SJCRH30 (cell line): ENCODE results near the gene RRP1B. TPM values are rescaled to one million over a fixed set of nuclear protein-coding genes. Genes with fewer than 3 reads are reported as not detected.
A peak's percentile ranks its signal among the peaks of the same experiment; 100 is the strongest.

Experiments used
- DNase-seq, 2 experiments: peaks; one replicate each; pipeline ENCODE4 v3.0.0-alpha.2; 2015 to 2020
- H3K27ac ChIP-seq: fragments of 250-450 bp; sonication (Bioruptor Pico); 2 replicates; pipeline ENCODE4 v1.5.1; 2020; ENCODE audit warnings: mild to moderate bottlenecking, moderate library complexity
- H3K27me3 ChIP-seq: fragments of 250-450 bp; sonication (Bioruptor Pico); 2 replicates; pipeline ENCODE4 v1.5.1; 2020; ENCODE audit warnings: mild to moderate bottlenecking, moderate library complexity
- H3K36me3 ChIP-seq: fragments of 250-450 bp; sonication (Bioruptor Pico); 2 replicates; pipeline ENCODE4 v1.5.1; 2020; ENCODE audit warnings: mild to moderate bottlenecking, moderate library complexity
- H3K4me1 ChIP-seq: fragments of 250-450 bp; sonication (Bioruptor Pico); 2 replicates; pipeline ENCODE4 v1.5.1; 2020; ENCODE audit warnings: mild to moderate bottlenecking, moderate library complexity
- H3K4me3 ChIP-seq: fragments of 250-450 bp; sonication (Bioruptor Pico); 2 replicates; pipeline ENCODE4 v1.5.1; 2020; ENCODE audit warnings: mild to moderate bottlenecking, moderate library complexity
- H3K9me3 ChIP-seq: fragments of 250-450 bp; sonication (Bioruptor Pico); replicated peaks from 2 replicates; pipeline ENCODE4 v1.5.1; 2020; ENCODE audit warnings: mild to moderate bottlenecking, moderate library complexity
- total RNA-seq: library from RNA; depleted of rRNA; stranded (reverse); fragments of >200 nt; shearing (Covaris generic); gene quantifications from 2 replicates; pipeline ENCODE4 v1.2.3, GENCODE V29; 2014

RRP1B gene
- total RNA-seq, 1 experiment from 2014 or later: 82.8 TPM

DNA sequence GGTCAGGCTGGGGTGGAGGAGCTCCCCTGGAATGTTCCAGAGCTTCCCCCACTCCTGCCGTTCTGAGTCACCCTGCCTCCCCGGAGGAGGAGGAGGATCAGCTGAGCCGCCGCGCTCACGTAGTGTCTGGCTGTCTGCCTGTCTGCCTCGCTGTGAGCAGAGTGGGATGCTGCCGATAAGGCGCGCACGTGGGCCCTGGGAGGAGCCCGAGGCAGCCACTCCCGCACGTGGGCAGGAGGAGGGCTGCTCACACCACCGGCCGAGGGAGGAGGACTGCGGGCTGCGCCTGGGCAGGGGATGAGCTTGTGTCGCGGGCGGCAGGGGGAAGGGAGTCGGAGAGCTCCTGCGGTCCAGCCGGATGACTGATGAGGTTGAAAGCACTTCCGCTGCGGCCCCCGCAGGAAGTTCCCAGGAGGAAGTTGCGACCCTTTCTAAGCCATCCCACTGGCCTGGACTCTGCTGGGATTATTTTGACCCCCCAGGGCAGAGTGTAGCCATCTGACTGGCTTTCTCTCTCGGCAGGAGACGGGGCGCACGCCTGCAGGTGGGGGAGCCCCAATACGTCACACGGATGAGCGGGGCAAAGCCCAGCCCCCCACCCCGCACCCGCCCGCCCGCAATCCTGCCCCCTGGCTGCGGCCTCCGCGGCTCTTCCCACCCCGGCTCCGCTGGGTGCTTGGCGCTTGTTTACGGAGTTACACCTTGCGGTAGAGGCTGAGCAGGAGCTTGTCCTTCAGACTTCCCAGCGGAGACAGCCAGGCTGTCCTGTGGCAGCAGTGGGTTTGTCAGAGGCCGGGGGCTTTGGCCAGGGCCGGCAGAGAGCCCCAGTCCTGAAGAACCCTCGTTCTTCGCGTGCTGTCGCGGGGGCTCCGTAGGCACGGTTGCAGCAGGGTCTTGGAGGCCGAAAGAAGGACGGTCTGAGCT, 69.4 kb downstream of the RRP1B start:
- Histone ChIP-seq H3K4me3 (peak overlapping the region; percentile 59), H3K27me3 (no peaks in the 10 kb centered on the region), H3K9me3 (no peaks in the 10 kb centered on the region), H3K4me1 (peaks cover 15% of the 10 kb centered on the region), H3K36me3 (no peaks in the 10 kb centered on the region), H3K27ac (peak overlapping the region; percentile 51)
- peak; percentile 92 for DNase-seq

DNA sequence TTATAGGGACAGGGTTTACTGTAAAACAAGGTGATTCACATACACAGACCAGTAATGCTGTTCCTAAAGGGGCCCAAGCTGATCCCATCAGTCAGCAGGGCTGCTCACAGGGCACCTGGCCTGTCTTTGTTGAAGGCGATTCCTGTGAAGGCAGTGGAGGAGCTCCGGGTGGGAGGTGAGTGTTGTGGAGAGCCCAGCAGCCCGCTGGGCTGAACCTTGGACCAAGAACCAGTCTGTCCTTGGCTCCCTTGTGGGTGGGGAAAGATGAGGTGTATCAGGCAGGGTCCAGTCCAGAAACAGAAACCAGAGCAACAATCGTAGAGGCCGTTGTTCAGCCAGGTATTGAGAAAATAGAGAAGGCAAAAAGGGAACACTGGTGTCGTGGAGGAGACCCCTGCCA, 72.1 kb downstream of the RRP1B start:
- Histone ChIP-seq H3K36me3 (no peaks in the 10 kb centered on the region), H3K4me1 (peaks cover 22% of the 10 kb centered on the region), H3K27ac (no peak overlapping the region)

GRCh38 chr21:43731891-43732711, 72.7 kb downstream of the RRP1B start:
- DNase-seq: no peak
- no peaks in the 10 kb centered on the region for H3K27me3 ChIP-seq
- no peaks in the 10 kb centered on the region for H3K9me3 ChIP-seq
- H3K4me3 ChIP-seq: no peak overlapping the region
- no peaks in the 10 kb centered on the region for H3K36me3 ChIP-seq
- H3K27ac ChIP-seq: no peak overlapping the region
- H3K4me1 ChIP-seq: peaks cover 22% of the 10 kb centered on the region

More for the DNA sequence above, 72.1 kb downstream of the RRP1B start:
- H3K9me3 ChIP-seq: no peaks in the 10 kb centered on the region
- no peak overlapping the region for H3K4me3 ChIP-seq
- no peaks in the 10 kb centered on the region for H3K27me3 ChIP-seq
- DNase-seq: no peak

DNA sequence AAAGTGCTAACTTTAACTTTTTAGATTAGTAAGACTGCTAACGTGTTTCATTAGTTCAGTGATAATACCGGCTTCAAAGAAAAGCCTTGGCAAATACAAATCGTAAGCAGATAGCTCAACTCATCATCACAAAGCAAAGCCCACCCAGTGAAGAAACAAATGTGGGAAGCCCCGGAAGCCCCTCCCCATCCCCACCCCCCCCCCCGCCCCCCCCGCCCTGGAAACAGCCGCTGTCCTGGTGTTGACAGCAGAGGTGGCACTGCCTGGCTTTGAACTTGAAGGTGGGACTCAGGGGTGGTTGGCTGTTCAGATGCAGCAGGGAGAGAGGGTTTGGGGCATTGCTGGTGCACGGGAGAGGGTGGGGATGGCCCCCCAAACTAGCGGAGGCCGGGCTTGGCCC, 73.7 kb downstream of the RRP1B start:
- no peak overlapping the region for H3K27ac ChIP-seq
- H3K36me3 ChIP-seq: no peaks in the 10 kb centered on the region
- no peaks in the 10 kb centered on the region for H3K27me3 ChIP-seq
- H3K4me1 ChIP-seq: peaks cover 17% of the 10 kb centered on the region
- no peaks in the 10 kb centered on the region for H3K9me3 ChIP-seq
- no peak overlapping the region for H3K4me3 ChIP-seq
- no peak for DNase-seq

DNA sequence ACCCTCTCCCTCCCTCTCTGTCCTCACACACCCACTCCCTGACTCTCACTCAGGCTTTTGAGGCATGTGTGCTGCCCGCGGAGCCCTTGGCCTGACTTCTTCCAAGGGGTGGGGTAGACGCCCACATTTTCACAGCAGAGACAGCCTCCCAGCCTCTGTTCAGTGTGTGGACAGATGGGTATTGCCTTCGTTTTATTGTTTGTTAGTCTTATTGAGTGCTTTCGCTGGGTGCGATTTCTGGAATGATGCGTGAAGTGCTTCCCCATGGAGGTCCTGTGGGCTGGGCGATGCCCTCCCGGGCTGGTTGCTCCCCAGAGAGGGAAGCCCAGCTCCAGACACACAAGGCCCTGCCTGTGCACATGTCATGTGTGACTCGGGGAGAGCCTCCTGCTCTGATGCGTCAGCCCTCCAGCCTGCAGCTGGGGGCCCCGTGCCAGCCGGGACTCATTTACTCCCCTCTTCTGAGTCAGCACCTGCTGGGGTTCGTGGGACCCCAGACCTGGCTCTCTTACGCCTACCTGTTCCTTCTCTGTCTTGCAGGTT, 74.2 kb downstream of the RRP1B start:
- Histone ChIP-seq H3K27me3 (no peaks in the 10 kb centered on the region), H3K4me3 (no peak overlapping the region), H3K4me1 (peaks cover 15% of the 10 kb centered on the region; the same call in 1 of the 2 replicates), H3K36me3 (no peaks in the 10 kb centered on the region), H3K9me3 (no peaks in the 10 kb centered on the region), H3K27ac (no peak overlapping the region)
- no peak for DNase-seq

GRCh38 chr21:43734131-43734927, 75.0 kb downstream of the RRP1B start:
- Histone ChIP-seq H3K4me3 (no peak overlapping the region), H3K36me3 (0 out of 2 replicates have a peak, but pooled peaks cover 2% of the 10 kb centered on the region), H3K27ac (no peak overlapping the region)

DNA sequence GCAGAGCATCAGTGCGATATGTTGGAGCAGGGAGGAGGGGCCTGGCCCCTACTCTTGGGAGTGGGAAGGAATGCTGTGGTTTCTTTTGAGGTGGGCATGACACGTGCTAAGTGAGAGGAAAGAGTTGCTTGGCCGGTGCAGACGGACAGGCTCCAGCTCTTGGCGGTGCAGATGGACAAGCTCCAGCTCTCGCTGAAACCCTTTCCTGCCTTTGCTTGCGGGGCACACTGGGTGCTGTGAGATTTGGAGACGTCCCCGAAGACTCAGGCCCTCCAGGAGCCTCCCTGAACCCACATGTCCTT, 75.5 kb downstream of the RRP1B start:
- Histone ChIP-seq H3K27ac (no peak overlapping the region), H3K27me3 (no peaks in the 10 kb centered on the region), H3K9me3 (no peaks in the 10 kb centered on the region), H3K4me3 (no peak overlapping the region), H3K4me1 (peaks cover 15% of the 10 kb centered on the region; the same call in 1 of the 2 replicates), H3K36me3 (0 out of 2 replicates have a peak, but pooled peaks cover 2% of the 10 kb centered on the region)
- DNase-seq: peak in 1 of 2 experiments; percentile 17

More at GRCh38 chr21:43734131-43734927, 75.0 kb downstream of the RRP1B start:
- no peaks in the 10 kb centered on the region for H3K27me3 ChIP-seq
- peaks cover 15% of the 10 kb centered on the region; the same call in 1 of the 2 replicates for H3K4me1 ChIP-seq
- DNase-seq: no peak
- H3K9me3 ChIP-seq: no peaks in the 10 kb centered on the region

DNA sequence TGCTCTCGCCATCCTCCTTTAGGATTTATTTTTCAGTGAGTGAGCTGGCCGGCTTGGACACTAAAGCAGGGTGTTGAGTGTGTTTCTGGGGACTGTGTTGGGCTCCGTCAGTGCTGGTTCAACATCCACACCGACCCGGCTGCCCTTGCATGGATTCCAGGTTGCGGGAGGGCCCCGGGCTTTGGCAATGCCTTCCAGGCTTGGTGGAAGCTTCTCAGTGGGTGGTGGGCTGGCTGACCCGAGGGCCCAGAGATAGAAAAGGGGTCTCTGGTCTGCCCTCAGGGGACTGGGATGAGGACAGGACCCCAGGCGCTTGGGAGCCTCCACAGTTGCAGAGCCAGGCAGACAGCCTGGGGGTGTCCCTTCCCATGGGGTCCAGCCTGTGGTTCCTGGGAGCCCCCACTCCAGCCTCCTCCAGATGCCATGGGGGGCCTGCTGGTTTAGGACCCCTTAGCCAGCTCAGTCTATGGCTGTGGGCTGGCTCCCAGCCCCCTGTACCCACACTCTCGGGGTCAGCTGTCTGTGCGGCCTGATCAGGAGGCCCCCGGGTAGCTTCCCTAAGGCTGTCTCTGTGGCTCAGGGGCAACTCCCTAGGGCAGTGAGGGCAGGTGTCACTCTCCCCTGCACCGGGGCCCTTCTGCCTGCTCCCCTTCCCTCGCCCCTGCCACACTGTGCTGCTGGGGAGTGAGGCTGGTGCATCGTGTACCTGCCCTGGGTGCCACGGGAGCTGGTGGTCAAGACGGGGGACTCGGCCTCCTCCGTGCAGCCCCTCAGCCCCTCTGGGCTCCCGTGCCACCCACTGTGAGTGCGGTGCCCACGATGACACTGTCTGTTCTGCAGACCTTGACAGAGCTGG, 76.1 kb downstream of the RRP1B start:
- DNase-seq: no peak
- no peak overlapping the region for H3K4me3 ChIP-seq
- 0 out of 2 replicates have a peak, but pooled peaks cover 2% of the 10 kb centered on the region for H3K36me3 ChIP-seq
- no peaks in the 10 kb centered on the region for H3K27me3 ChIP-seq
- H3K4me1 ChIP-seq: peaks cover 15% of the 10 kb centered on the region; the same call in 1 of the 2 replicates
- no peak overlapping the region for H3K27ac ChIP-seq
- no peaks in the 10 kb centered on the region for H3K9me3 ChIP-seq

DNA sequence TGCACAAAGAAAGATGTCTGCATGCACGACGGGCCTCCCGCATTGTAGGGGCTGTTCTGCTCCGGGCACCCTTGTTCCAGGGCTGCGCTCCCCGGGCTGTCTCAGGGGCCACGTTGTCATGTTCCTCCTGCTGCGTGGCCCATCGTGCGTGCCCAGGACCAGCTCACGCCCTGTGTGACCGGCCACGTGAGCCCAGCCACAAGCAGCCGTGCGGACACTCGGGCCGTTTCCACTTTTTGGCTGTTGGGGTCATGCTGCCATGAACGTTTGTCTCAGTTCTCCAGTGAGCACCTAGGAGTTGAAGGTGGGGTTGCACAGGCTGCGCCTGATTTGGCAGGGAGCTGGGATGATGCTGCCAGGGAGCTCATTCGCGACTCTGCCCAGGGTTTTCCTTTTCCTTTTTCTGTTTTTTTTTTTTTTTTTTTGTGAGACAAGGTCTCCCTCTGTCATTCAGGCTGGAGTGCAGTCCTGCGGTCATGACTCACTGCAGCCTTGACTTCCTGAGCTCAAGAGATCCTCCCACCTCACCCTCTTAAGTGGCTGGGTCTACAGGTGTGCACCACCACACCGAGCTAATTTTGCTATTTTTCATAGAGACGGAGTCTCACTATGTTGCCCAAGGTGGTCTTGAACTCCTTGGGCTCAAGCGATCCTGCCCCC, 77.0 kb downstream of the RRP1B start:
- no peak overlapping the region for H3K4me3 ChIP-seq
- H3K9me3 ChIP-seq: no peaks in the 10 kb centered on the region
- DNase-seq: no peak
- H3K27me3 ChIP-seq: no peaks in the 10 kb centered on the region
- peaks cover 15% of the 10 kb centered on the region; the same call in 1 of the 2 replicates for H3K4me1 ChIP-seq
- H3K27ac ChIP-seq: no peak overlapping the region
- H3K36me3 ChIP-seq: 0 out of 2 replicates have a peak, but pooled peaks cover 2% of the 10 kb centered on the region

DNA sequence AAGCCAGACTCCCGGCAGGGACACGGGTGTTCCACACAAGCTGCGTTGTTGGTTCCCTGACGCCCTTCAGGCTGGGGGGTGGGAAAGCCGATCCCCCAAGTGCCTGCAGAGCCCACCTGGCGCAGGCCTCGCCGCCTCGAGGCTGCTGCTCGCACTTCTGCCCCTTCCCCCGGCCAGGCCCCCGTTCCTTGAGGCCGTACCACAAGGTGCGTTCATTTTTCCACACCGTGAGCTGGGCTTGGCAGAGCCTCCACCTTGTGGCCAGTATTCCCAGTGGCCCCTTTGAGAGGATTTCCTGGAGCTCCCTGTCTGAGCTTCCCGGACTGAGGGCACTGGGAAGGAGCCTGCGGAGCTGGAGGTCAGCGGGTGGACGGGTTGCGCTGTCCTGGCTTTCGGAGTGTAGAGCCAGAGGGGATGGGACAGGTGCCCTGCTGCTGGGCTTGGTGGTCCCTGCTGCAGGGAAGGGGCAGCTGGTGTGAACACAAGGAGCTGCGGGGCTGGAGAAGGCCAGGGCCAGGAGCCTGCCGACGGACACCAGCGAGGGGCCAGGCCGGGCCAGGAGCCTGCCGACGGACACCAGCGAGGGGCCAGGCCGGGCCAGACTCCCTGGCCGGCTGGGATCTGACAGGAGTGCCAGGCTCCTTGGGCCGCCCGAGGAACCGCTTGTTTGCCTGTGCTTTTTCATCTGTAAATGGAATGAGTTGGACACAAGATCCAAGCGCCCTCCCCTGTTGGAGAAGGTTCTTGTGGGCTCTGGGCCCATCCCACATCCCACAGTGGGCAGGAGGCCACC, 78.0 kb downstream of the RRP1B start:
- 0 out of 2 replicates have a peak, but pooled peaks cover 2% of the 10 kb centered on the region for H3K36me3 ChIP-seq
- H3K4me1 ChIP-seq: peaks cover 15% of the 10 kb centered on the region; the same call in 1 of the 2 replicates

DNA sequence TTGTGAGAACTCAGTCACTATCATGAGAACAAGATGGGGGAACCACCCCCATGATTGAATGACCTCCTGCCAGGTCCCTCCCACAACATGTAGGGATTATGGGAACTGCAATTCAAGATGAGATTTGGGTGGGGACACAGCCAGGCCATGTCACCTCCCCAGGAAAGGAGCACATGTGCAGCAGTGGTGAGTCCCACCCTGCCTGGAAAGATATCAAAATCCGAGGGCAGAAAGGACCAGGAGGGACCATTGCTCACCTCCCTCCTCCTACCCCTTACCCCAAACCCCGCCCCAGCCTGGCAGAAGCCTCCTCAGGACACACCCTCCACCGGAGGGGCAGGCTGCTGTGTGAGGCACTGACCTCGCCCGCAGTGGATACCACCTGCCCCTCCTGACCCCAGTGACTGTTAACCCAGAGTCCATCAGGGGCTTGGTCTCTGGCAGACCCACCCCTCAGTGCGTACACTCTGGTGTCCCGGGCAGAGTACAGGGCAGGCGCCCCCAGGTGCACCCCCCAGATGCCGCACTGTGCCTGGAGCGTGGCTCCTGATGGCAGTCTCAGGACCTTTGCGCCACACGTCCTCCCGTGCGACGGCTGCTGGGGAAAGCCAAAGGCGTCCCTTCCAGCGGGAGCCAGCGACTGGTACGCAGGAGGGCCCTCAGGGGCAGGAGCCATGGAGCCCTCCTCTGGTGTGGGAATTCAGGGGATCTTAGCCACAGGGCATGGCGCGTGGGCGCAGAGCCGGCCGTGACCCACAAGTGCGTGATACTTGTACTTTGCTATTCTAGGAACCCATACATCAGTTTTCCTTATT, 80.5 kb downstream of the RRP1B start:
- no peak overlapping the region for H3K4me3 ChIP-seq
- H3K4me1 ChIP-seq: peaks cover 5% of the 10 kb centered on the region; the same call in 1 of the 2 replicates
- no peak for DNase-seq
- peaks cover 6% of the 10 kb centered on the region for H3K36me3 ChIP-seq
- no peak overlapping the region for H3K27ac ChIP-seq
- H3K27me3 ChIP-seq: no peaks in the 10 kb centered on the region
- H3K9me3 ChIP-seq: no peaks in the 10 kb centered on the region

More for the DNA sequence above, 78.0 kb downstream of the RRP1B start:
- no peaks in the 10 kb centered on the region for H3K9me3 ChIP-seq
- H3K27me3 ChIP-seq: no peaks in the 10 kb centered on the region
- H3K4me3 ChIP-seq: no peak overlapping the region
- H3K27ac ChIP-seq: no peak overlapping the region
- DNase-seq: no peak
